Endothelial cell of umbilical vein (primary cell): ENCODE measurements around the gene CXADR. TPM values are rescaled to one million over a fixed set of nuclear protein-coding genes. Genes with fewer than 3 reads are reported as not detected.

Experiments used
- BruUV-seq: library from RNA; stranded (reverse); fragments of 400-500 nt; replicated peaks from 2 replicates; lab custom pipeline; 2021; lab: Mats Ljungman, UMichigan
- CTCF ChIA-PET: fragments of 300-600, 350-600 bp; sonication (Branson Sonifier 250); formaldehyde crosslinking; loops from one replicate; lab custom pipeline; 2021; ENCODE audit warnings: antibody characterized with exemption, inconsistent platforms; lab: Charles Lee
- POLR2A ChIA-PET: fragments of 300-600, 350-600 bp; sonication (Branson Sonifier 250); formaldehyde crosslinking; loops from one replicate; lab custom pipeline; 2021; ENCODE audit warnings: antibody characterized with exemption, inconsistent platforms; lab: Charles Lee
- DNase-seq: peaks from one replicate; pipeline ENCODE4 v3.0.0-alpha.2; 2011; ENCODE audit warnings: low read depth, low spot score
- FAIRE-seq: peaks from 2 replicates; lab custom pipeline; 2011; peaks lifted over from hg19 to GRCh38; lab: Jason Lieb, UNC
- H2AFZ ChIP-seq: 2 replicates; pipeline ENCODE4 v1.6.0; 2012; ENCODE audit warnings: low read depth, low read length, control low read depth, inconsistent platforms
- H3K27ac ChIP-seq: 2 replicates; pipeline ENCODE4 v1.5.1; 2011; ENCODE audit warnings: low read depth, mild to moderate bottlenecking, control low read depth, low read length, moderate library complexity; ENCODE audit not compliant: insufficient read depth
- H3K27me3 ChIP-seq, 2 experiments: 2 replicates each; pipeline versions ENCODE4 v1.6.0 to v1.6.1; 2011; ENCODE audit warnings: low read length in 2 of 2, mixed read lengths in 1 of 2; ENCODE audit not compliant: control insufficient read depth in 2 of 2, insufficient read depth in 2 of 2
- H3K36me3 ChIP-seq, 2 experiments: 2 replicates in 1 of 2; 3 replicates in 1 of 2; pipeline ENCODE4 v1.5.1; 2011; ENCODE audit warnings: low read length in 2 of 2, mild to moderate bottlenecking in 1 of 2, moderate library complexity in 1 of 2; ENCODE audit not compliant: control insufficient read depth in 2 of 2, insufficient read depth in 2 of 2; ENCODE audit errors: extremely low read depth in 1 of 2
- H3K4me1 ChIP-seq: 3 replicates; pipeline ENCODE4 v1.5.1; 2011; ENCODE audit warnings: mild to moderate bottlenecking, low read length; ENCODE audit not compliant: control insufficient read depth, insufficient read depth; ENCODE audit errors: extremely low read depth
- H3K4me2 ChIP-seq: 2 replicates; pipeline ENCODE4 v1.6.1; 2011; ENCODE audit warnings: low read length, control low read depth, mixed read lengths; ENCODE audit not compliant: insufficient read depth
- H3K4me3 ChIP-seq, 3 experiments: fragments of 200-600 bp in 1 of 3; sonication (generic), shearing (Covaris generic) in 1 of 3; replicated peaks in 1 of 3; 2 replicates each; pipeline ENCODE4 v1.5.1; 2011 to 2016; ENCODE audit warnings: control low read depth in 3 of 3, low read length in 3 of 3, mild to moderate bottlenecking in 2 of 3, inconsistent platforms in 1 of 3, low read depth in 1 of 3, moderate library complexity in 1 of 3; ENCODE audit not compliant: insufficient read depth in 1 of 3
- H3K79me2 ChIP-seq: 2 replicates; pipeline ENCODE4 v1.6.0; 2012; ENCODE audit warnings: low read length, inconsistent platforms; ENCODE audit not compliant: control insufficient read depth, insufficient read depth
- H3K9ac ChIP-seq: replicated peaks from 2 replicates; pipeline ENCODE3; 2011; ENCODE audit warnings: low read length, control low read depth; ENCODE audit not compliant: insufficient read depth; ENCODE audit errors: extremely low read depth
- H3K9me1 ChIP-seq: replicated peaks from 3 replicates; pipeline ENCODE4 v1.6.0; 2011; ENCODE audit warnings: mild to moderate bottlenecking, low read length; ENCODE audit not compliant: control insufficient read depth, insufficient read depth; ENCODE audit errors: extremely low read depth
- H3K9me3 ChIP-seq: replicated peaks from 2 replicates; pipeline ENCODE4 v1.5.1; 2012; ENCODE audit warnings: low read length, inconsistent platforms; ENCODE audit not compliant: control insufficient read depth, insufficient read depth
- H4K20me1 ChIP-seq: replicated peaks from 2 replicates; pipeline ENCODE3; 2011; ENCODE audit warnings: mild to moderate bottlenecking, low read length; ENCODE audit not compliant: control insufficient read depth, insufficient read depth; ENCODE audit errors: extremely low read depth
- EZH2 ChIP-seq: IDR thresholded peaks from 2 replicates; pipeline ENCODE4 v1.6.1; 2012; ENCODE audit warnings: borderline replicate concordance, low read depth, mild to moderate bottlenecking, moderate library complexity, low read length, inconsistent platforms; ENCODE audit not compliant: severe bottlenecking
- FOS ChIP-seq: IDR thresholded peaks from 2 replicates; pipeline ENCODE4 v1.6.1; 2011; ENCODE audit warnings: mild to moderate bottlenecking, low read length, moderate library complexity, borderline replicate concordance; ENCODE audit not compliant: insufficient read depth
- GATA2 ChIP-seq: IDR thresholded peaks from 2 replicates; pipeline ENCODE4 v1.7.0; 2011; ENCODE audit warnings: low read depth, mild to moderate bottlenecking, moderate library complexity, mixed read lengths, low read length; ENCODE audit not compliant: insufficient read length, insufficient read depth
- JUN ChIP-seq: IDR thresholded peaks from 2 replicates; pipeline ENCODE4 v1.6.1; 2011; ENCODE audit warnings: borderline replicate concordance, low read depth; ENCODE audit not compliant: insufficient read length, insufficient read depth
- MYC ChIP-seq: IDR thresholded peaks from one replicate; pipeline ENCODE4 v1.6.1; 2011; ENCODE audit warnings: mild to moderate bottlenecking, low read depth, low read length
- POLR2A ChIP-seq: IDR thresholded peaks from 2 replicates; pipeline ENCODE4 v1.6.1; 2012; ENCODE audit warnings: low read depth, mild to moderate bottlenecking, control low read depth, low read length
- POLR2AphosphoS5 ChIP-seq: IDR thresholded peaks from 2 replicates; pipeline ENCODE4 v1.6.1; 2012; ENCODE audit warnings: low read depth, mild to moderate bottlenecking, control low read depth, low read length, moderate library complexity; ENCODE audit not compliant: insufficient read depth
- dilution Hi-C: fragments of 300-500 bp; cut with MboI; formaldehyde crosslinking; loops from one replicate; pipeline ENCODE4 v1.15.0; 2019; ENCODE audit warnings: low sequenced_read_pairs; ENCODE audit not compliant: extremely low pct_ligation_motif_present
- intact Hi-C: fragments of 100-400 bp; cut with micrococcal nuclease; formaldehyde crosslinking; loops from one replicate; pipeline ENCODE4 v1.10.0; 2022
- polyA plus RNA-seq, 4 experiments: library from polyadenylated mRNA; depleted of rRNA in 3 of 4; stranded (reverse) in 3 of 4; unstranded in 1 of 4; fragments of >200 nt; gene quantifications; 2 replicates each; pipeline versions ENCODE4 v1.2.1 to v1.2.3, GENCODE V29; 2011 to 2012; ENCODE audit warnings: missing spikeins in 1 of 4
- total RNA-seq: library from RNA; stranded (reverse); gene quantifications from 2 replicates; pipeline ENCODE4 v1.2.3, GENCODE V29; 2021
- TF ChIP-seq, protein P1 (sequence below): IDR thresholded peaks from 2 replicates; pipeline ENCODE4 v1.6.1; 2011; ENCODE audit not compliant: insufficient read depth, insufficient read length
- TF ChIP-seq, protein P2 (sequence below), 2 donors: IDR thresholded peaks; 1 replicate in 1 of 2; 2 replicates in 1 of 2; pipeline ENCODE4 v1.5.1; 2011; ENCODE audit warnings: low read length in 2 of 2, mild to moderate bottlenecking in 2 of 2, moderate library complexity in 2 of 2, control low read depth in 1 of 2, inconsistent platforms in 1 of 2, low read depth in 1 of 2; ENCODE audit not compliant: insufficient read depth in 1 of 2; ENCODE audit errors: extremely low read depth in 1 of 2

CXADR gene
- total and polyA plus RNA-seq, 2 donors (not counting 3 experiments of a cell fraction or from before 2014, with no cell fraction given) = 3.2 to 12.2 TPM

DNA sequence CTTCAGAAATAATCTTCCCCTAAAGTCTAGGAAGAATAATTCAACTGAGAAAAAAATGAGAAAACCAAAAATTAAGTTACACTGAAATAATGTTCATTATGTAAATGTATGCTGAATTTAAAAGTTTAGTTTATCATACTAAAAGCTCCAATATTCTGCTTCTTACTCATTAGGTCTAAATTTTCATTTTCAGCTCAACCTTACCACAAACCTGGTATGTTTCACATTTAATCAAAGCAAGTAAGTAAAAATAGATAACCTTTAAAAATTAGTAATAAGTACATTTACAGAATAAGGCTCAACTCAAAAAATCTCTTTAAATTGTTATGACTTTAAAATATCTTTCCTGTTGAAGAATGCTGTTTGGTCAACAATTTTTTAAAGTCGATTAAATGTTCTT, 84.8 kb downstream of the CXADR start:
- H3K9me1 ChIP-seq = no peaks in the 10 kb centered on the region
- H3K4me1 ChIP-seq = no peaks in the 10 kb centered on the region
- POLR2A ChIA-PET = no interaction called here
- H3K27me3 ChIP-seq = no peaks in the 10 kb centered on the region
- intact Hi-C loops (no loop called here), dilution Hi-C loops (no loop called here)
- H3K36me3 ChIP-seq = peaks cover 0 to 39% of the 10 kb centered on the region in 2 experiments
- FAIRE-seq = no peak
- TF ChIP-seq MYC (no peak), GATA2 (no peak), POLR2A (no peak), POLR2AphosphoS5 (no peak), EZH2 (no peak)
- TF ChIP-seq, protein P1, sequence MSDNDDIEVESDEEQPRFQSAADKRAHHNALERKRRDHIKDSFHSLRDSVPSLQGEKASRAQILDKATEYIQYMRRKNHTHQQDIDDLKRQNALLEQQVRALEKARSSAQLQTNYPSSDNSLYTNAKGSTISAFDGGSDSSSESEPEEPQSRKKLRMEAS = no peak
- DNase-seq = no peak
- H3K9ac ChIP-seq = no peak overlapping the region
- H3K9me3 ChIP-seq = no peaks in the 10 kb centered on the region
- peaks cover 14% of the 10 kb centered on the region for H3K79me2 ChIP-seq
- CTCF ChIA-PET = interaction anchor here (1.7 to 2.4 kb wide), 3 partner anchors 12 to 211 kb away, joined by 4 to 11 read pairs (median 6); no protein-coding TSS in a partner anchor
- H4K20me1 ChIP-seq = peaks cover 3% of the 10 kb centered on the region
- BruUV-seq = no TSS peak
- no peak overlapping the region for H2AFZ ChIP-seq
- H3K4me3 ChIP-seq = no peak overlapping the region
- no peak overlapping the region for H3K4me2 ChIP-seq
- no peak overlapping the region for H3K27ac ChIP-seq

DNA sequence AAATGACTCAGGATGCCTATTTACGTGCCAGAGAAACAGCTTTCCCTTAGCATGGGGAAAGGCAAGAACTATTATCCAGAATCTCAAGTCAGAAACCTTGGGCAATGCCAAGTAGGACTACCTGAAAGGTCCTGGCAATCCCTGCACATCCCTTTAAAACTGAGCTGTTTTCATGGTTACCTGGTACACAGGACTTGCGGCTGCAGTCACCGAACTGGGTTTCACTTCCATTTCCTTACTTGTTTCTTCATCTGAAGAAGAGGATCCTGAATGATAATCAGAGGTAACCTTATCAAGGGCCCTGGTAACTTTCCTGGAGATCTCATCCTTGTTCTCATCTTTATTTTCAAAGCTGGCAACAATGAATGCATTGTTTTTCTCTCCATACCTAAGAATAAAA, 85.6 kb downstream of the CXADR start:
- Histone ChIP-seq H3K9me3 (no peaks in the 10 kb centered on the region), H3K9ac (no peak overlapping the region), H3K4me1 (no peaks in the 10 kb centered on the region), H3K4me3 (no peak overlapping the region), H3K27ac (no peak overlapping the region), H3K4me2 (no peak overlapping the region), H3K36me3 (peaks cover 3 to 43% of the 10 kb centered on the region in 2 experiments), H3K27me3 (no peaks in the 10 kb centered on the region), H4K20me1 (peaks cover 3% of the 10 kb centered on the region), H3K9me1 (no peaks in the 10 kb centered on the region), H2AFZ (no peak overlapping the region), H3K79me2 (peaks cover 20% of the 10 kb centered on the region)
- intact Hi-C loops (no loop called here), dilution Hi-C loops (no loop called here)
- FAIRE-seq (no peak), DNase-seq (no peak)
- ChIA-PET CTCF (interaction anchor here (1.7 to 2.4 kb wide), 3 partner anchors 13 to 212 kb away, joined by 4 to 11 read pairs (median 6); no protein-coding TSS in a partner anchor), POLR2A (no interaction called here)
- TF ChIP-seq POLR2AphosphoS5 (no peak), POLR2A (no peak), JUN (no peak), MYC (no peak), EZH2 (no peak), FOS (no peak)
- TF ChIP-seq, protein P1 = no peak
- TF ChIP-seq, protein P2, sequence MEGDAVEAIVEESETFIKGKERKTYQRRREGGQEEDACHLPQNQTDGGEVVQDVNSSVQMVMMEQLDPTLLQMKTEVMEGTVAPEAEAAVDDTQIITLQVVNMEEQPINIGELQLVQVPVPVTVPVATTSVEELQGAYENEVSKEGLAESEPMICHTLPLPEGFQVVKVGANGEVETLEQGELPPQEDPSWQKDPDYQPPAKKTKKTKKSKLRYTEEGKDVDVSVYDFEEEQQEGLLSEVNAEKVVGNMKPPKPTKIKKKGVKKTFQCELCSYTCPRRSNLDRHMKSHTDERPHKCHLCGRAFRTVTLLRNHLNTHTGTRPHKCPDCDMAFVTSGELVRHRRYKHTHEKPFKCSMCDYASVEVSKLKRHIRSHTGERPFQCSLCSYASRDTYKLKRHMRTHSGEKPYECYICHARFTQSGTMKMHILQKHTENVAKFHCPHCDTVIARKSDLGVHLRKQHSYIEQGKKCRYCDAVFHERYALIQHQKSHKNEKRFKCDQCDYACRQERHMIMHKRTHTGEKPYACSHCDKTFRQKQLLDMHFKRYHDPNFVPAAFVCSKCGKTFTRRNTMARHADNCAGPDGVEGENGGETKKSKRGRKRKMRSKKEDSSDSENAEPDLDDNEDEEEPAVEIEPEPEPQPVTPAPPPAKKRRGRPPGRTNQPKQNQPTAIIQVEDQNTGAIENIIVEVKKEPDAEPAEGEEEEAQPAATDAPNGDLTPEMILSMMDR (IDR thresholded peaks at IDR 0.05; ENCODE audit: extremely low read depth in 1 of 2, insufficient read depth in 1 of 2, low read depth in 1 of 2, low read length in 2 of 2) = no peak
- BruUV-seq = no TSS peak
